Measurements from ENCODE around the gene CD300H. TPM values are rescaled to one million over a fixed set of nuclear protein-coding genes. Genes with fewer than 3 reads are reported as not detected.

The CD300H gene
- total RNA-seq = not detected in 2 replicates

GRCh38 chr17:74567397-74567796 lies at the start of gene CD300H:
TSS of gene CD300H (minus strand) at chr17:74567509.

GRCh38 chr17:74592087-74592990 lies 25.0 kb upstream of the CD300H start, which contains the start of gene CD300LD:
TSS of gene CD300LD (minus strand) at chr17:74592283. CDS start at chr17:74592202, 81 bp downstream.

GRCh38 chr17:74545843-74546230 lies 21.5 kb downstream of the CD300H start, which contains the start of gene CD300C:
TSS of gene CD300C (minus strand) at chr17:74546115. CDS start at chr17:74545782, 333 bp downstream.

GRCh38 chr17:74531231-74531761 lies 36.0 kb downstream of the CD300H start, which contains the start of gene CD300LB:
TSS of gene CD300LB (minus strand) at chr17:74531475. CDS start at chr17:74531350, 125 bp downstream.

Other genes with a start within 250 kb of the CD300H start
- under 0.01 TPM in 1 of 2 replicates, not detected in the other for gene KIF19, start 241.3 kb downstream of the CD300H start, total RNA-seq
- not detected in 2 replicates for gene BTBD17, start 205.6 kb downstream of the CD300H start, total RNA-seq
- not detected in 2 replicates for gene GPR142, start 200.0 kb downstream of the CD300H start, total RNA-seq
- gene GPRC5C, start 135.4 kb downstream of the CD300H start, total RNA-seq = 36.2 and 36.9 TPM in 2 replicates
- gene CD300A, start 100.9 kb downstream of the CD300H start, total RNA-seq = not detected in 2 replicates
- gene CD300LB, start 36.0 kb downstream of the CD300H start, total RNA-seq = not detected in 2 replicates
- not detected in 2 replicates for gene CD300C, start 21.4 kb downstream of the CD300H start, total RNA-seq
- gene CD300LD, start 24.8 kb upstream of the CD300H start, total RNA-seq = not detected in 2 replicates
- gene CD300E, start 56.2 kb upstream of the CD300H start, total RNA-seq = under 0.01 TPM in 1 of 2 replicates, not detected in the other
- not detected in 2 replicates for gene CD300LF, start 145.4 kb upstream of the CD300H start, total RNA-seq
- gene RAB37, start 169.7 kb upstream of the CD300H start, total RNA-seq = 0.48 and 0.64 TPM in 2 replicates
- gene NHERF1, start 181.1 kb upstream of the CD300H start, total RNA-seq = 39.5 and 88.5 TPM in 2 replicates
- gene NAT9, start 208.8 kb upstream of the CD300H start, total RNA-seq = 34.0 and 37.7 TPM in 2 replicates

Data from tracheal epithelial cell (primary cell).